Measurements from ENCODE around the gene UFC1.

Gene UFC1

GRCh38 chr1:161137881-161138280 is 15.9 kb upstream of the UFC1 start:
- DNase-seq, result no peak

- no peak for DNase-seq
Measured at GRCh38 chr1:161138431-161138830, 15.3 kb upstream of the UFC1 start.

- DNase-seq, result peak; percentile 59
Measured at GRCh38 chr1:161139766-161140165, 14.0 kb upstream of the UFC1 start.

- DNase-seq, result no peak
Measured at GRCh38 chr1:161140755-161141400, 12.9 kb upstream of the UFC1 start.

GRCh38 chr1:161145832-161146231 is 7.9 kb upstream of the UFC1 start:
- DNase-seq, result no peak

GRCh38 chr1:161153176-161153575 is 602 bp upstream of the UFC1 start:
- DNase-seq, result no peak

- no peak for DNase-seq
Measured at GRCh38 chr1:161157867-161158266, 4.1 kb downstream of the UFC1 start.

- DNase-seq, result no peak
Measured at GRCh38 chr1:161158316-161159010, 4.7 kb downstream of the UFC1 start.

- DNase-seq, result peak; percentile 78
Measured at GRCh38 chr1:161159087-161159912, 5.5 kb downstream of the UFC1 start, which contains the start of gene USP21. TSS of gene USP21 (plus strand) at chr1:161159500. CDS start at chr1:161160641, 1,141 bp downstream.

- DNase-seq, result no peak
Measured at GRCh38 chr1:161159913-161160243, 6.1 kb downstream of the UFC1 start.

GRCh38 chr1:161160671-161161145 is 6.9 kb downstream of the UFC1 start:
- no peak for DNase-seq

- no peak for DNase-seq
Measured at GRCh38 chr1:161161652-161162051, 7.9 kb downstream of the UFC1 start.

- DNase-seq, result no peak
Measured at GRCh38 chr1:161162052-161162451, 8.3 kb downstream of the UFC1 start.

GRCh38 chr1:161162806-161163205 is 9.0 kb downstream of the UFC1 start:
- no peak for DNase-seq

GRCh38 chr1:161163793-161164192 is 10.0 kb downstream of the UFC1 start:
- no peak for DNase-seq

- no peak for DNase-seq
Measured at GRCh38 chr1:161164901-161165610, 11.3 kb downstream of the UFC1 start.

- peak; percentile 96 for DNase-seq
Measured at GRCh38 chr1:161165742-161166668, 12.2 kb downstream of the UFC1 start, which contains the start of gene PPOX. TSS of gene PPOX (plus strand) at chr1:161166426. CDS start at chr1:161166848, 422 bp downstream.

GRCh38 chr1:161166669-161167548 is 13.1 kb downstream of the UFC1 start:
- DNase-seq, result no peak

- no peak for DNase-seq
Measured at GRCh38 chr1:161168906-161169305, 15.1 kb downstream of the UFC1 start.

GRCh38 chr1:161171191-161171590 is 17.4 kb downstream of the UFC1 start:
- no peak for DNase-seq

GRCh38 chr1:161171696-161172095 is 17.9 kb downstream of the UFC1 start:
- DNase-seq, result no peak

Measured in KG1 (cell line).